CD14-positive monocyte (primary cell): Measurements from ENCODE around the gene GRM3. TPM values are rescaled to one million over a fixed set of nuclear protein-coding genes. Genes with fewer than 3 reads are reported as not detected.

Experiments
- DNase-seq, 3 donors: peaks; one replicate each; pipeline ENCODE4 v3.0.0-alpha.2; 2011 to 2022
- H2AFZ ChIP-seq: 2 replicates; pipeline ENCODE4 v1.6.0; 2012; ENCODE audit warnings: mild to moderate bottlenecking, low read depth, low read length, inconsistent platforms; ENCODE audit not compliant: insufficient read depth, poor library complexity, severe bottlenecking
- H3K27ac ChIP-seq, 2 donors: 1 replicate in 1 of 2; 2 replicates in 1 of 2; pipeline ENCODE4 v1.5.1; 2012 to 2013; ENCODE audit warnings: low read length in 2 of 2, control low read depth in 1 of 2, inconsistent platforms in 1 of 2, low read depth in 1 of 2, mild to moderate bottlenecking in 1 of 2
- H3K27me3 ChIP-seq, 2 donors: one replicate each; pipeline versions ENCODE4 v1.6.0 to v1.6.1; 2011 to 2013; ENCODE audit warnings: low read length in 2 of 2; ENCODE audit not compliant: control insufficient read depth in 2 of 2, insufficient read depth in 2 of 2
- H3K36me3 ChIP-seq, 2 donors: replicated peaks in 1 of 2; 1 replicate in 1 of 2; 2 replicates in 1 of 2; pipeline versions ENCODE4 v1.5.1 to v1.6.1; 2012 to 2013; ENCODE audit warnings: low read length in 2 of 2, control low read depth in 1 of 2, inconsistent platforms in 1 of 2, mild to moderate bottlenecking in 1 of 2; ENCODE audit not compliant: insufficient read depth in 2 of 2, control insufficient read depth in 1 of 2
- H3K4me1 ChIP-seq, 2 donors: 1 replicate in 1 of 2; 2 replicates in 1 of 2; pipeline versions ENCODE4 v1.5.1 to v1.6.1; 2012 to 2013; ENCODE audit warnings: low read length in 2 of 2, control low read depth in 1 of 2, inconsistent platforms in 1 of 2, mild to moderate bottlenecking in 1 of 2, moderate library complexity in 1 of 2; ENCODE audit not compliant: insufficient read depth in 2 of 2, control insufficient read depth in 1 of 2
- H3K4me2 ChIP-seq: replicated peaks from 2 replicates; pipeline ENCODE3; 2012; ENCODE audit warnings: low read length, moderate library complexity, mild to moderate bottlenecking; ENCODE audit not compliant: poor library complexity, severe bottlenecking; ENCODE audit errors: extremely low read depth
- H3K4me3 ChIP-seq, 3 experiments: fragments of 200-600 bp in 1 of 3; sonication (generic) in 1 of 3; replicated peaks in 1 of 3; 1 replicate in 2 of 3; 2 replicates in 1 of 3; pipeline ENCODE4 v1.5.1; 2011 to 2013; ENCODE audit warnings: low read length in 3 of 3, mild to moderate bottlenecking in 3 of 3, control low read depth in 2 of 3, low read depth in 2 of 3, inconsistent platforms in 1 of 3, moderate library complexity in 1 of 3
- H3K79me2 ChIP-seq: 2 replicates; pipeline ENCODE4 v1.6.0; 2012; ENCODE audit warnings: mild to moderate bottlenecking, control low read depth, inconsistent platforms, low read length, moderate library complexity; ENCODE audit not compliant: insufficient read depth
- H3K9ac ChIP-seq: 2 replicates; pipeline ENCODE4 v1.6.0; 2017; ENCODE audit warnings: low read length, mild to moderate bottlenecking; ENCODE audit not compliant: insufficient read depth, poor library complexity, severe bottlenecking
- H3K9me3 ChIP-seq, 2 donors: replicated peaks in 1 of 2; 1 replicate in 1 of 2; 2 replicates in 1 of 2; pipeline versions ENCODE4 v1.5.1 to v1.6.1; 2012 to 2013; ENCODE audit warnings: low read length in 2 of 2, control low read depth in 1 of 2; ENCODE audit not compliant: control insufficient read depth in 1 of 2, insufficient read depth in 1 of 2
- H4K20me1 ChIP-seq: 2 replicates; pipeline ENCODE4 v1.6.0; 2012; ENCODE audit warnings: mild to moderate bottlenecking, low read length, control low read depth, moderate library complexity; ENCODE audit not compliant: insufficient read depth
- H3K27ac Mint-ChIP-seq, 7 donors: one replicate each; pipeline ENCODE4 v1.8.0; 2020; ENCODE audit warnings: mild to moderate bottlenecking in 7 of 7, mixed read lengths in 7 of 7, moderate library complexity in 6 of 7, inconsistent platforms in 2 of 7
- H3K27me3 Mint-ChIP-seq, 3 donors: one replicate each; pipeline ENCODE4 v1.8.0; 2021 to 2022; ENCODE audit warnings: low read depth in 3 of 3, mild to moderate bottlenecking in 3 of 3, mixed read lengths in 3 of 3, moderate library complexity in 3 of 3, inconsistent platforms in 1 of 3
- H3K36me3 Mint-ChIP-seq, 2 donors: one replicate each; pipeline ENCODE4 v1.8.0; 2020; ENCODE audit warnings: mixed read lengths in 2 of 2, inconsistent platforms in 1 of 2, mild to moderate bottlenecking in 1 of 2
- H3K4me1 Mint-ChIP-seq: one replicate; pipeline ENCODE4 v1.8.0; 2020; ENCODE audit warnings: mild to moderate bottlenecking, mixed read lengths
- H3K4me3 Mint-ChIP-seq, 2 donors: one replicate each; pipeline ENCODE4 v1.8.0; 2020; ENCODE audit warnings: mild to moderate bottlenecking in 2 of 2, mixed read lengths in 2 of 2, moderate library complexity in 1 of 2
- H3K9me3 Mint-ChIP-seq, 7 donors: one replicate each; pipeline ENCODE4 v1.8.0; 2020 to 2022; ENCODE audit warnings: mixed read lengths in 7 of 7, mild to moderate bottlenecking in 6 of 7, moderate library complexity in 6 of 7, inconsistent platforms in 2 of 7
- CTCF ChIP-seq: fragments of 200-600 bp; IDR thresholded peaks from one replicate; pipeline ENCODE4 v1.8.0; 2022; ENCODE audit warnings: antibody characterized with exemption, mild to moderate bottlenecking
- WGBS: methylation state at CpG from one replicate; pipeline ENCODE4 v1.1.5; 2013; ENCODE audit warnings: missing lambda C conversion rate; ENCODE audit not compliant: insufficient coverage; 5-methylcytosine and 5-hydroxymethylcytosine counted together
- intact Hi-C, 2 donors: fragments of 100-400 bp; cut with micrococcal nuclease; formaldehyde crosslinking; loops; one replicate each; pipeline versions ENCODE4 v1.15.0 to v1.15.1; 2023
- polyA plus RNA-seq, 3 donors: library from polyadenylated mRNA; depleted of rRNA in 1 of 3; unstranded in 2 of 3; stranded (reverse) in 1 of 3; fragments of 300-500 nt in 2 of 3; fragments of >200 nt in 1 of 3; fragmentation: Illumina TruSeq in 2 of 3; gene quantifications; 1 replicate in 2 of 3; 2 replicates in 1 of 3; pipeline ENCODE4 v1.2.3, GENCODE V29; 2012 to 2021

GRM3 gene
- polyA plus RNA-seq, 3 donors: not detected

GRCh38 chr7:86867163-86867762 is 223.6 kb downstream of the GRM3 start:
- Histone ChIP-seq H3K4me1 (no peaks in the 10 kb centered on the region), H3K9ac (no peak overlapping the region), H3K27me3 (no peaks in the 10 kb centered on the region), H2AFZ (no peak overlapping the region), H3K27ac (no peak overlapping the region), H3K4me2 (no peak overlapping the region), H3K9me3 (no peaks in the 10 kb centered on the region), H4K20me1 (no peaks in the 10 kb centered on the region), H3K79me2 (no peaks in the 10 kb centered on the region), H3K36me3 (no peaks in the 10 kb centered on the region), H3K4me3 (no peak overlapping the region)
- no peak overlapping the region for H3K27ac Mint-ChIP-seq
- H3K9me3 Mint-ChIP-seq: peaks cover 0 to 6% (median 2%) of the 10 kb centered on the region in 7 donors
- no peaks in the 10 kb centered on the region for H3K4me1 Mint-ChIP-seq
- intact Hi-C loops: no loop called here
- H3K4me3 Mint-ChIP-seq: no peak overlapping the region
- TF ChIP-seq CTCF: no peak
- DNase-seq: no peak
- 88% methylated on average over 2 of the region's 5 CpGs for WGBS
- H3K27me3 Mint-ChIP-seq: no peaks in the 10 kb centered on the region
- H3K36me3 Mint-ChIP-seq: no peaks in the 10 kb centered on the region

DNA sequence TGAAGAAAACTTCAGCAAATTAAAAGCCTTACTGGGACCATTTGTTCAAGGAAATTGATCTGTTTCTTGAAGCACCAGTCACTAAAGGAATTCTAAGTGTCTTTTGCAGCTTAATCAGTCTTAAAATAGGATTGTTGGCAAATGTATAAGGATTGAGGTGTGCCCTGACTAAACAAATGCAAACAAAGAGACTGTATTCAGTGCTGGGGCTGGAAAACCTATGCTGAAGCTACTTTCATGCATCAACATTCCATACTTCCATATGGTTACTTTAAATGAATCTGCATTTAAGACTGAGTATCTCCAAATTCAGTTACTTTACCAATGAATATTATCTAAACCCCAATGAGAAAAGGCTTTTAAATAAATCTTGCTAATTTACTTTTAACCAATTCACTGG is 232.4 kb downstream of the GRM3 start:
- no peak for DNase-seq
- no peaks in the 10 kb centered on the region for H3K79me2 ChIP-seq
- H3K4me1 ChIP-seq: no peaks in the 10 kb centered on the region
- H3K9ac ChIP-seq: no peak overlapping the region
- no peaks in the 10 kb centered on the region for H3K4me1 Mint-ChIP-seq
- no peak overlapping the region for H3K27ac ChIP-seq
- H3K27ac Mint-ChIP-seq: peak overlapping the region in 1 of 7 donors; percentile 5
- no peak overlapping the region for H2AFZ ChIP-seq
- no peak overlapping the region for H3K4me3 Mint-ChIP-seq
- intact Hi-C loops: no loop called here
- H3K27me3 Mint-ChIP-seq: no peaks in the 10 kb centered on the region
- no peaks in the 10 kb centered on the region for H4K20me1 ChIP-seq
- no peak for TF ChIP-seq CTCF
- H3K27me3 ChIP-seq: no peaks in the 10 kb centered on the region
- peaks cover 0 to 6% (median 0%) of the 10 kb centered on the region in 7 donors for H3K9me3 Mint-ChIP-seq
- H3K36me3 ChIP-seq: no peaks in the 10 kb centered on the region
- H3K36me3 Mint-ChIP-seq: no peaks in the 10 kb centered on the region
- no peak overlapping the region for H3K4me3 ChIP-seq
- no peak overlapping the region for H3K4me2 ChIP-seq
- H3K9me3 ChIP-seq: peaks cover 0 to 2% of the 10 kb centered on the region in 2 donors
